Neural progenitor cell (in vitro differentiated cells): ENCODE measurements around the gene UGT2A1. TPM values are rescaled to one million over a fixed set of nuclear protein-coding genes. Genes with fewer than 3 reads are reported as not detected.

ENCODE experiments used
- DNase-seq: peaks from one replicate; pipeline ENCODE4 v3.0.0-alpha.2; 2016; ENCODE audit warnings: low spot score
- H2AFZ ChIP-seq: fragments of 200-600 bp; sonication (generic); replicated peaks from 2 replicates; pipeline ENCODE4 v1.6.1; 2016; ENCODE audit warnings: antibody characterized with exemption
- H3F3A ChIP-seq: fragments of 200-600 bp; sonication (generic); 2 replicates; pipeline ENCODE4 v1.6.1; 2016; ENCODE audit warnings: antibody characterized with exemption, low read depth
- H3K27ac ChIP-seq: fragments of 200-600 bp; sonication (generic); 2 replicates; pipeline ENCODE4 v1.5.1; 2016; ENCODE audit warnings: mild to moderate bottlenecking
- H3K27me3 ChIP-seq: fragments of 200-600 bp; sonication (generic); 2 replicates; pipeline ENCODE4 v1.6.1; 2016; ENCODE audit warnings: mild to moderate bottlenecking, moderate library complexity
- H3K36me3 ChIP-seq: fragments of 200-600 bp; sonication (generic); 2 replicates; pipeline ENCODE4 v1.5.1; 2016
- H3K4me1 ChIP-seq: fragments of 200-600 bp; sonication (generic); 2 replicates; pipeline ENCODE4 v1.6.1; 2016; ENCODE audit warnings: mixed run types
- H3K4me2 ChIP-seq: fragments of 200-600 bp; sonication (generic); 2 replicates; pipeline ENCODE4 v1.6.1; 2016
- H3K4me3 ChIP-seq: fragments of 200-600 bp; sonication (generic); 2 replicates; pipeline ENCODE4 v1.5.1; 2016
- H3K79me2 ChIP-seq: fragments of 200-600 bp; sonication (generic); 2 replicates; pipeline ENCODE4 v1.6.1; 2016; ENCODE audit warnings: low read depth
- H3K9ac ChIP-seq: fragments of 200-600 bp; sonication (generic); 2 replicates; pipeline ENCODE4 v1.6.1; 2016
- H3K9me3 ChIP-seq: fragments of 200-600 bp; sonication (generic); 2 replicates; pipeline ENCODE4 v1.5.1; 2016; ENCODE audit warnings: low read depth
- H4K20me1 ChIP-seq: fragments of 200-600 bp; sonication (generic); 2 replicates; pipeline ENCODE4 v1.6.1; 2016; ENCODE audit warnings: low read depth
- H3K27ac Mint-ChIP-seq: 3 replicates; pipeline ENCODE4 v1.8.0; 2021; ENCODE audit warnings: mixed read lengths
- H3K27me3 Mint-ChIP-seq: 2 replicates; pipeline ENCODE4 v1.8.0; 2022; ENCODE audit warnings: low read depth, mild to moderate bottlenecking, inconsistent platforms, moderate library complexity, mixed read lengths; ENCODE audit not compliant: insufficient read depth
- H3K36me3 Mint-ChIP-seq: 3 replicates; pipeline ENCODE4 v1.8.0; 2021; ENCODE audit warnings: mixed read lengths
- H3K4me1 Mint-ChIP-seq: 3 replicates; pipeline ENCODE4 v1.8.0; 2021; ENCODE audit warnings: mixed read lengths
- H3K4me3 Mint-ChIP-seq: 3 replicates; pipeline ENCODE4 v1.8.0; 2021; ENCODE audit warnings: mild to moderate bottlenecking, moderate library complexity, mixed read lengths
- H3K9me3 Mint-ChIP-seq: 3 replicates; pipeline ENCODE4 v1.8.0; 2020; ENCODE audit warnings: mixed read lengths
- EZH2 ChIP-seq: fragments of 200-600 bp; sonication (generic); IDR thresholded peaks from 2 replicates; pipeline ENCODE4 v1.6.1; 2017; ENCODE audit warnings: antibody characterized with exemption, mild to moderate bottlenecking, moderate library complexity
- EZH2phosphoT487 ChIP-seq: fragments of 200-600 bp; sonication (generic); IDR thresholded peaks from 2 replicates; pipeline ENCODE4 v1.6.1; 2017; ENCODE audit warnings: antibody characterized with exemption
- total RNA-seq: library from RNA; depleted of rRNA; stranded (reverse); fragments of >200 nt; gene quantifications from 2 replicates; pipeline ENCODE4 v1.2.3, GENCODE V29; 2015; ENCODE audit warnings: low replicate concordance
- TF ChIP-seq, protein P1 (sequence below): fragments of 200-600 bp; sonication (generic); IDR thresholded peaks from 2 replicates; pipeline ENCODE4 v1.5.1; 2017; ENCODE audit warnings: antibody characterized with exemption, mild to moderate bottlenecking

The UGT2A1 gene
- total RNA-seq, 1 donor from 2014 or later: not detected

DNA sequence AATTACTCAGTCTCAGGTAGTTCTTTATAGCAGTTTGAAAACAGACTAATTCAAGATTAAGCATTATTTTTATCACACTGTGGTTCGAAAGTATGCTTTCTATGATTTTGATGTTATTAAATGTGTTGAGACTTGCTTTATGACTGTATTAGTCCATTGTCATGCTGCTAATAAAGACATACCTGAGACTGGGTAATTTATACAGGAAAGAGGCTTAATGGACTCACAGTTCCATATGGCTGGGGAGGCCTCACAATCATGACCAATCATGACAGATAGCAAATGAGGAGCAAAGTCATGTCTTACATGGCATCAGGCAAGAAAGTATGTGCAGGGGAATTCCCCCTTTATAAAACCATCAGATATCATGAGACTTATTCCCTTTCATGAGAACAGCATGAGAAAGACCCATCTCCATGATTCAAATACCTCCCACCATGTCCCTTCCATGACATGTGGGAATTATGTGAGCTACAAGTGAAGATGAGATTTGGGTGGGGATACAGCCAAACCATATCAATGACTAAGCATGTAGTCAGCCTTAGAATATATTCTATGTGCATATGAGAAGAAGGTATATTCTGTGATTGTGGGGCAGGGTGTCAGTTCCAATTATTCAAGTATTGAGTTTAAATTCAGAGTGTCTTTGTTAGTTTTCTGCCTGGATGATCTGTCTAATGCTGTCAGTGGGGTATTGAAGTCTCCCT lies 44.6 kb upstream of the UGT2A1 start:
- no peak overlapping the region for H3K4me2 ChIP-seq
- no peaks in the 10 kb centered on the region for H3K79me2 ChIP-seq
- no peak overlapping the region for H3K9ac ChIP-seq
- H3K27ac ChIP-seq: no peak overlapping the region
- H4K20me1 ChIP-seq: no peaks in the 10 kb centered on the region
- H3K27me3 ChIP-seq: no peaks in the 10 kb centered on the region
- Mint-ChIP-seq H3K27me3 (no peaks in the 10 kb centered on the region), H3K36me3 (no peaks in the 10 kb centered on the region), H3K4me1 (no peaks in the 10 kb centered on the region), H3K27ac (no peak overlapping the region), H3K4me3 (no peak overlapping the region), H3K9me3 (peaks cover 8% of the 10 kb centered on the region)
- H3F3A ChIP-seq: no peaks in the 10 kb centered on the region
- H2AFZ ChIP-seq: no peak overlapping the region
- H3K9me3 ChIP-seq: no peaks in the 10 kb centered on the region
- TF ChIP-seq EZH2phosphoT487 (no peak), EZH2 (no peak)
- TF ChIP-seq, protein P1, sequence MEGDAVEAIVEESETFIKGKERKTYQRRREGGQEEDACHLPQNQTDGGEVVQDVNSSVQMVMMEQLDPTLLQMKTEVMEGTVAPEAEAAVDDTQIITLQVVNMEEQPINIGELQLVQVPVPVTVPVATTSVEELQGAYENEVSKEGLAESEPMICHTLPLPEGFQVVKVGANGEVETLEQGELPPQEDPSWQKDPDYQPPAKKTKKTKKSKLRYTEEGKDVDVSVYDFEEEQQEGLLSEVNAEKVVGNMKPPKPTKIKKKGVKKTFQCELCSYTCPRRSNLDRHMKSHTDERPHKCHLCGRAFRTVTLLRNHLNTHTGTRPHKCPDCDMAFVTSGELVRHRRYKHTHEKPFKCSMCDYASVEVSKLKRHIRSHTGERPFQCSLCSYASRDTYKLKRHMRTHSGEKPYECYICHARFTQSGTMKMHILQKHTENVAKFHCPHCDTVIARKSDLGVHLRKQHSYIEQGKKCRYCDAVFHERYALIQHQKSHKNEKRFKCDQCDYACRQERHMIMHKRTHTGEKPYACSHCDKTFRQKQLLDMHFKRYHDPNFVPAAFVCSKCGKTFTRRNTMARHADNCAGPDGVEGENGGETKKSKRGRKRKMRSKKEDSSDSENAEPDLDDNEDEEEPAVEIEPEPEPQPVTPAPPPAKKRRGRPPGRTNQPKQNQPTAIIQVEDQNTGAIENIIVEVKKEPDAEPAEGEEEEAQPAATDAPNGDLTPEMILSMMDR: no peak
- no peaks in the 10 kb centered on the region for H3K36me3 ChIP-seq
- H3K4me1 ChIP-seq: no peaks in the 10 kb centered on the region
- no peak for DNase-seq
- no peak overlapping the region for H3K4me3 ChIP-seq

DNA sequence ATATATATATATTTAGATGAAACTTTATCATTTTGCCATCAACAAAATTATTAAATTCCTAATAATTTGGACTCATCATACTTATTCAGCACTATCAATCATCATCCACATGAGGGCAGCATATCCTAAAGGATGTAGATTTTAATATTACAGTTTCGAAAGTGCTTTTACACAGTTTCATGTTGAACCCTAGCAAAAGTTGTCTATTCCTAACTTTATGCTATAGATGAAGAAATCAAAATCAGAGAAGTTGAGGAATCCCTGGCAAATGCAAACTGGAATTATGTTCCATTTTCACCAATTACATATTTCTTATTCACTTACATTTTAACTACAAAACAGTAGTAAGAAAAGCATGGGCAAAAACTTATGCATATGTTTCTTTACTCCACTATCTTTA lies 36.6 kb upstream of the UGT2A1 start:
- Mint-ChIP-seq H3K9me3 (peaks cover under 1% of the 10 kb centered on the region), H3K27me3 (no peaks in the 10 kb centered on the region), H3K4me3 (no peak overlapping the region), H3K36me3 (no peaks in the 10 kb centered on the region), H3K27ac (no peak overlapping the region), H3K4me1 (no peaks in the 10 kb centered on the region)
- Histone ChIP-seq H3F3A (no peaks in the 10 kb centered on the region), H3K27ac (no peak overlapping the region), H3K79me2 (no peaks in the 10 kb centered on the region), H3K9ac (no peak overlapping the region), H2AFZ (no peak overlapping the region), H3K36me3 (no peaks in the 10 kb centered on the region), H3K4me1 (no peaks in the 10 kb centered on the region), H3K4me2 (no peak overlapping the region), H3K4me3 (no peak overlapping the region), H4K20me1 (no peaks in the 10 kb centered on the region), H3K27me3 (no peaks in the 10 kb centered on the region), H3K9me3 (no peaks in the 10 kb centered on the region)
- TF ChIP-seq EZH2phosphoT487: no peak
- TF ChIP-seq, protein P1: peak; percentile 77
- DNase-seq: peak; percentile 36

DNA sequence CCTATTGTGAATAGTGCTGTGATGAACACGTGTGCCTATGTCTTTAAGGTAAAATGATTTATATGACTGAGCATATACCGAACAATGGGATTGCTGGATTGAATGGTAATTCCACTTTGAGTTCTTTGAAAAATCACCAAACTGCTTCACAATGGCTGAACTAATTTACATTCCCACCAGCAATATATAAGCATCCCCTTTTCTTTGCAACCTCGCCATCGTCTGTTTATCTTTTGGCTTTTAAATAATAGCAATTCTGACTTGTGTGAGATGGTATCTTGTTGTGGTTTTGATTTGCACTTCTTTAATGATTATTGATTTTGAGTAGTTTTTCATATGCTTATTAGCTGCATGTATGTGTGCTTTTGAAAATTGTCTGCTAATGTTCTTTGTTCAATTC lies 31.8 kb upstream of the UGT2A1 start:
- Mint-ChIP-seq H3K36me3 (no peaks in the 10 kb centered on the region), H3K27me3 (peaks cover 2% of the 10 kb centered on the region), H3K9me3 (no peaks in the 10 kb centered on the region), H3K4me1 (no peaks in the 10 kb centered on the region), H3K4me3 (no peak overlapping the region), H3K27ac (no peak overlapping the region)
- Histone ChIP-seq H3K79me2 (no peaks in the 10 kb centered on the region), H3K4me3 (no peak overlapping the region), H3K27ac (no peak overlapping the region), H3K36me3 (no peaks in the 10 kb centered on the region), H3K9ac (no peak overlapping the region), H3K4me2 (no peak overlapping the region), H3K27me3 (no peaks in the 10 kb centered on the region), H4K20me1 (no peaks in the 10 kb centered on the region), H2AFZ (no peak overlapping the region), H3K4me1 (no peaks in the 10 kb centered on the region), H3F3A (no peaks in the 10 kb centered on the region), H3K9me3 (no peaks in the 10 kb centered on the region)
- no peak for TF ChIP-seq EZH2phosphoT487
- TF ChIP-seq, protein P1: no peak
- TF ChIP-seq EZH2: no peak
- no peak for DNase-seq
